Peyer's patch (tissue), 4 donors: Measurements from ENCODE around the gene SRPK2.

Experiments
- CTCF ChIP-seq, 6 experiments: fragments of 450-650 bp in 4 of 6; fragments of 200-600 bp in 2 of 6; sonication (generic) in 1 of 6; IDR thresholded peaks; one replicate each; pipeline ENCODE4 v1.5.1; 2017 to 2019; ENCODE audit warnings: antibody characterized with exemption in 6 of 6, mild to moderate bottlenecking in 3 of 6, moderate library complexity in 1 of 6
- POLR2A ChIP-seq, 2 donors: fragments of 450-650 bp; IDR thresholded peaks; one replicate each; pipeline ENCODE4 v1.5.1; 2017; ENCODE audit warnings: antibody characterized with exemption in 2 of 2, mild to moderate bottlenecking in 2 of 2, moderate library complexity in 2 of 2

GRCh38 chr7:105202616-105203015, 186.1 kb downstream of the SRPK2 start:
- no peak for TF ChIP-seq CTCF (IDR thresholded peaks at IDR 0.05)
- no peak for TF ChIP-seq POLR2A (IDR thresholded peaks at IDR 0.05)
